ENCODE measurements around the gene UCMA.

GRCh38 chr10:13263591-13263990, 29.4 kb upstream of the UCMA start:
- TF ChIP-seq CTCF (IDR thresholded peaks at IDR 0.05) (no peak), POLR2A (IDR thresholded peaks at IDR 0.05) (no peak)

Data from breast epithelium (tissue), 3 donors.